ENCODE results near the gene NAV2. TPM values are rescaled to one million over a fixed set of nuclear protein-coding genes. Genes with fewer than 3 reads are reported as not detected.

NAV2 gene
- total RNA-seq, 1 experiment from 2014 or later = 23.3 TPM

- BruUV-seq (replicated peaks) = no TSS peak
- Histone ChIP-seq H3K79me2 (ENCODE audit: low read depth) (no peaks in the 10 kb centered on the region), H3F3A (ENCODE audit: insufficient read depth, low read depth) (no peaks in the 10 kb centered on the region), H3K4me2 (no peak overlapping the region), H3K4me1 (replicated peaks; ENCODE audit: insufficient read depth) (peaks cover 8% of the 10 kb centered on the region), H4K20me1 (ENCODE audit: insufficient read depth) (no peaks in the 10 kb centered on the region), H3K4me3 (no peak overlapping the region), H2AFZ (no peak overlapping the region), H3K36me3 (ENCODE audit: low read depth) (no peaks in the 10 kb centered on the region), H3K27ac (no peak overlapping the region), H3K9me2 (ENCODE audit: insufficient read depth) (no peaks in the 10 kb centered on the region), H3K9me3 (ENCODE audit: insufficient read depth, low read depth) (no peaks in the 10 kb centered on the region), H3K27me3 (ENCODE audit: insufficient read depth, low read depth) (no peaks in the 10 kb centered on the region)
- ChIA-PET CTCF (no interaction called here), POLR2A (ENCODE audit: unreplicated experiment) (no interaction called here)
- intact Hi-C loops (cut with micrococcal nuclease; ENCODE audit: unreplicated experiment) = no loop called here
- TF ChIP-seq CTCF (conservative IDR thresholded peaks at IDR 0.05) (no peak), EZH2 (IDR thresholded peaks at IDR 0.05; ENCODE audit: low read depth) (no peak)
- DNase-seq = no peak
Observed at GRCh38 chr11:19931141-19931770, 218.6 kb downstream of the NAV2 start.

GRCh38 chr11:19931771-19932369, 219.2 kb downstream of the NAV2 start:
- TF ChIP-seq CTCF (conservative IDR thresholded peaks at IDR 0.05) = no peak
- TF ChIP-seq EZH2 (IDR thresholded peaks at IDR 0.05; ENCODE audit: low read depth) = no peak
- Histone ChIP-seq H3K9me3 (ENCODE audit: insufficient read depth, low read depth) (no peaks in the 10 kb centered on the region), H3K4me1 (replicated peaks; ENCODE audit: insufficient read depth) (peaks cover 8% of the 10 kb centered on the region), H4K20me1 (ENCODE audit: insufficient read depth) (no peaks in the 10 kb centered on the region), H3F3A (ENCODE audit: insufficient read depth, low read depth) (no peaks in the 10 kb centered on the region), H3K9me2 (ENCODE audit: insufficient read depth) (no peaks in the 10 kb centered on the region), H3K79me2 (ENCODE audit: low read depth) (no peaks in the 10 kb centered on the region), H3K27me3 (ENCODE audit: insufficient read depth, low read depth) (no peaks in the 10 kb centered on the region), H3K4me3 (no peak overlapping the region), H3K36me3 (ENCODE audit: low read depth) (no peaks in the 10 kb centered on the region), H3K27ac (no peak overlapping the region), H3K4me2 (no peak overlapping the region), H2AFZ (no peak overlapping the region)
- BruUV-seq (replicated peaks) = no TSS peak
- CTCF ChIA-PET = interaction anchor here (0.6 kb wide), 2 partner anchors 12 to 560 kb away, joined by 3 read pairs; no protein-coding TSS in a partner anchor
- POLR2A ChIA-PET (ENCODE audit: unreplicated experiment) = no interaction called here
- no peak for DNase-seq
- intact Hi-C loops (cut with micrococcal nuclease; ENCODE audit: unreplicated experiment) = no loop called here

- no TSS peak for BruUV-seq (replicated peaks)
- Histone ChIP-seq H3F3A (ENCODE audit: insufficient read depth, low read depth) (peaks cover 5% of the 10 kb centered on the region; the same call in 1 of the 2 replicates), H3K27ac (no peak overlapping the region), H3K36me3 (ENCODE audit: low read depth) (no peaks in the 10 kb centered on the region), H3K79me2 (ENCODE audit: low read depth) (no peaks in the 10 kb centered on the region), H2AFZ (no peak overlapping the region), H3K9me3 (ENCODE audit: insufficient read depth, low read depth) (no peaks in the 10 kb centered on the region), H3K4me3 (no peak overlapping the region), H3K4me1 (replicated peaks; ENCODE audit: insufficient read depth) (peaks cover 14% of the 10 kb centered on the region), H3K9me2 (ENCODE audit: insufficient read depth) (no peaks in the 10 kb centered on the region), H4K20me1 (ENCODE audit: insufficient read depth) (no peaks in the 10 kb centered on the region), H3K27me3 (ENCODE audit: insufficient read depth, low read depth) (no peaks in the 10 kb centered on the region), H3K4me2 (no peak overlapping the region)
- CTCF ChIA-PET = no interaction called here
- TF ChIP-seq CTCF (conservative IDR thresholded peaks at IDR 0.05) (no peak), EZH2 (IDR thresholded peaks at IDR 0.05; ENCODE audit: low read depth) (no peak)
- intact Hi-C loops (cut with micrococcal nuclease; ENCODE audit: unreplicated experiment) = no loop called here
- no peak for DNase-seq
- POLR2A ChIA-PET (ENCODE audit: unreplicated experiment) = no interaction called here
Observed at GRCh38 chr11:19933132-19933735, 220.6 kb downstream of the NAV2 start.

Data from PC-9 (cell line).